Upper lobe of left lung (tissue), 4 donors: ENCODE results near the gene CLRN3.

Experiments
- CTCF ChIP-seq, 6 experiments: fragments of 450-650 bp in 4 of 6; fragments of 200-600 bp in 2 of 6; sonication (generic) in 2 of 6; IDR thresholded peaks; one replicate each; pipeline ENCODE4 v1.5.1; 2016 to 2019; ENCODE audit warnings: antibody characterized with exemption in 6 of 6
- POLR2A ChIP-seq, 4 donors: fragments of 450-650 bp; IDR thresholded peaks; one replicate each; pipeline ENCODE4 v1.5.1; 2016 to 2017; ENCODE audit warnings: antibody characterized with exemption in 4 of 4, mild to moderate bottlenecking in 2 of 4
- POLR2AphosphoS5 ChIP-seq, 2 donors: sonication (generic); formaldehyde crosslinking; IDR thresholded peaks; one replicate each; pipeline ENCODE4 v1.5.1; 2017; ENCODE audit warnings: antibody characterized with exemption in 2 of 2

- no peak for TF ChIP-seq CTCF (IDR thresholded peaks at IDR 0.05)
- no peak for TF ChIP-seq POLR2A (IDR thresholded peaks at IDR 0.05)
- no peak for TF ChIP-seq POLR2AphosphoS5 (IDR thresholded peaks at IDR 0.05)
These were observed 51.9 kb downstream of the CLRN3 start for GRCh38 chr10:127840884-127841283.
